HepG2 (cell line): ENCODE data around the gene MCM6. TPM values are rescaled to one million over a fixed set of nuclear protein-coding genes. Genes with fewer than 3 reads are reported as not detected.
"Not testable (repeated sequence)": the region's sequence is repeated elsewhere in the genome, so short reads cannot be mapped to it uniquely, and the experiment has no call there.

ENCODE experiments used
- ATAC-seq: fragments of 200-7000 bp; cut with Tn5 transposase; 3 replicates; pipeline ENCODE4 v1.9.1; 2020; ENCODE audit warnings: mild to moderate bottlenecking, moderate library complexity
- BruUV-seq: library from RNA; stranded (reverse); fragments of 400-500 nt; replicated peaks from 2 replicates; lab custom pipeline; 2021; lab: Mats Ljungman, UMichigan
- CTCF ChIA-PET: fragments of 300-600 bp; formaldehyde crosslinking; extraction: SDS; loops from one replicate; lab custom pipeline; 2021; ENCODE audit warnings: low total read pairs, inconsistent platforms, low intra/inter-chr PET ratio; lab: Yijun Ruan, JAX
- POLR2A ChIA-PET: fragments of 350-600 bp; sonication (Branson Sonifier 250); formaldehyde crosslinking; loops from one replicate; lab custom pipeline; 2020; ENCODE audit warnings: antibody characterized with exemption, inconsistent platforms; lab: Yijun Ruan, JAX
- DNase-seq: peaks from one replicate; pipeline ENCODE4 v3.0.0-alpha.2; 2015; ENCODE audit warnings: low spot score
- FAIRE-seq: peaks from 3 replicates; lab custom pipeline; 2011; peaks lifted over from hg19 to GRCh38; lab: Jason Lieb, UNC
- H2AFZ ChIP-seq: one replicate; pipeline ENCODE4 v1.6.1; 2011; ENCODE audit warnings: low read length, inconsistent platforms
- H3K27ac ChIP-seq: fragments of 300-600 bp; 3 replicates; pipeline ENCODE4 v1.8.0; 2011; ENCODE audit warnings: mixed run types, mild to moderate bottlenecking, mixed read lengths, low read length, inconsistent platforms; ENCODE audit not compliant: insufficient read depth; ENCODE audit errors: extremely low read length
- H3K27me3 ChIP-seq, 2 experiments: fragments of 200-600 bp in 1 of 2; 2 replicates in 1 of 2; 3 replicates in 1 of 2; pipeline versions ENCODE4 v1.6.0 to v1.8.0; 2011; ENCODE audit warnings: low read length in 2 of 2, mild to moderate bottlenecking in 2 of 2, moderate library complexity in 2 of 2, inconsistent platforms in 1 of 2; ENCODE audit not compliant: insufficient read depth in 2 of 2, control insufficient read depth in 1 of 2
- H3K36me3 ChIP-seq, 2 experiments: fragments of 200-600 bp in 1 of 2; replicated peaks in 1 of 2; 2 replicates in 1 of 2; 3 replicates in 1 of 2; pipeline versions ENCODE4 v1.5.1 to v1.8.0; 2011; ENCODE audit warnings: low read length in 2 of 2, inconsistent platforms in 1 of 2; ENCODE audit not compliant: insufficient read depth in 2 of 2, control insufficient read depth in 1 of 2
- H3K4me1 ChIP-seq: 2 replicates; pipeline ENCODE4 v1.5.1; 2012; ENCODE audit warnings: low read length, inconsistent platforms; ENCODE audit not compliant: insufficient read depth
- H3K4me2 ChIP-seq: 2 replicates; pipeline ENCODE4 v1.6.0; 2011; ENCODE audit warnings: low read depth, low read length, inconsistent platforms
- H3K4me3 ChIP-seq, 3 experiments: fragments of 200-600 bp in 1 of 3; sonication (generic), shearing (Covaris generic) in 1 of 3; replicated peaks in 1 of 3; 2 replicates each; pipeline ENCODE4 v1.5.1; 2011 to 2016; ENCODE audit warnings: low read length in 3 of 3, inconsistent platforms in 2 of 3, low read depth in 2 of 3, mild to moderate bottlenecking in 2 of 3, control low read depth in 1 of 3, mixed read lengths in 1 of 3; ENCODE audit not compliant: insufficient read depth in 1 of 3
- H3K79me2 ChIP-seq: one replicate; pipeline ENCODE4 v1.6.1; 2011; ENCODE audit warnings: low read length, inconsistent platforms; ENCODE audit not compliant: insufficient read depth
- H3K9ac ChIP-seq: 2 replicates; pipeline ENCODE4 v1.6.0; 2011; ENCODE audit warnings: mild to moderate bottlenecking, low read depth, low read length, inconsistent platforms; ENCODE audit not compliant: insufficient read depth
- H3K9me3 ChIP-seq: 2 replicates; pipeline ENCODE4 v1.5.1; 2012; ENCODE audit warnings: mild to moderate bottlenecking, low read length
- H4K20me1 ChIP-seq: 2 replicates; pipeline ENCODE4 v1.6.0; 2011; ENCODE audit warnings: inconsistent platforms, mild to moderate bottlenecking, low read length, moderate library complexity; ENCODE audit not compliant: insufficient read depth
- ATF1 ChIP-seq: IDR thresholded peaks from 2 replicates; pipeline ENCODE4 v1.6.1; 2016; ENCODE audit warnings: mild to moderate bottlenecking, control low read depth
- ATRX ChIP-seq: sonication (generic); formaldehyde crosslinking; IDR thresholded peaks from 2 replicates; pipeline ENCODE4 v1.4.0; 2020; ENCODE audit warnings: missing genetic modification reagents, borderline replicate concordance
- BCL6 ChIP-seq: IDR thresholded peaks from 2 replicates; pipeline ENCODE4 v1.6.1; 2016; ENCODE audit warnings: missing genetic modification reagents, missing compliant biosample characterization
- CHD2 ChIP-seq: IDR thresholded peaks from 2 replicates; pipeline ENCODE4 v1.6.1; 2011; ENCODE audit warnings: low read depth, low read length, improper control_type of control experiment
- EHMT2 ChIP-seq: fragments of 200-600 bp; sonication (generic); IDR thresholded peaks from 2 replicates; pipeline ENCODE4 v1.7.0; 2017; ENCODE audit warnings: antibody characterized with exemption, low read depth, low read length, borderline replicate concordance
- NFYB ChIP-seq: sonication (generic); formaldehyde crosslinking; IDR thresholded peaks from 2 replicates; pipeline ENCODE4 v1.4.0; 2020; ENCODE audit warnings: missing genetic modification reagents
- ZFAT ChIP-seq: sonication (generic); formaldehyde crosslinking; conservative IDR thresholded peaks from 2 replicates; pipeline ENCODE4 v1.8.1; 2023; ENCODE audit warnings: missing genetic modification reagents, inconsistent platforms
- ZNF530 ChIP-seq: sonication (generic); formaldehyde crosslinking; IDR thresholded peaks from 2 replicates; pipeline ENCODE4 v1.5.0; 2020; ENCODE audit warnings: low read depth, mild to moderate bottlenecking, missing genetic modification reagents
- ZNF670 ChIP-seq: sonication (generic); formaldehyde crosslinking; IDR thresholded peaks from 2 replicates; pipeline ENCODE4 v1.8.0; 2022; ENCODE audit warnings: mild to moderate bottlenecking, missing genetic modification reagents, borderline replicate concordance
- WGBS: methylation state at CpG from one replicate; pipeline ENCODE4 v1.1.6; 2017; ENCODE audit warnings: low lambda C conversion rate; 5-methylcytosine and 5-hydroxymethylcytosine counted together
- in situ Hi-C: cut with HindIII; loops from 2 replicates; pipeline ENCODE4 v1.10.0; 2017; ENCODE audit warnings: low pct_unique_long_range_greater_than_20kb; ENCODE audit not compliant: extremely low pct_ligation_motif_present
- intact Hi-C: fragments of 100-400 bp; cut with micrococcal nuclease; formaldehyde crosslinking; loops from one replicate; pipeline ENCODE4 v1.10.0; 2022; ENCODE audit not compliant: unreplicated experiment
- polyA plus RNA-seq, 8 experiments: library from polyadenylated mRNA; depleted of rRNA in 3 of 8; stranded (reverse) in 7 of 8; unstranded in 1 of 8; fragments of >200 nt; fragmentation: Illumina TruSeq in 4 of 8; extraction: Trizol in 4 of 8; gene quantifications; 2 replicates each; pipeline versions ENCODE4 v1.2.1 to v1.2.3, GENCODE V29; 2011 to 2016; ENCODE audit warnings: low read depth in 4 of 8, missing spikeins in 1 of 8, mixed read lengths in 1 of 8; ENCODE audit not compliant: insufficient read depth in 1 of 8
- total RNA-seq, 5 experiments: library from RNA; depleted of rRNA; stranded (reverse); fragments of >200 nt; fragmentation: Illumina TruSeq; extraction: Trizol; gene quantifications; 2 replicates each; pipeline ENCODE4 v1.2.3, GENCODE V29; 2016; ENCODE audit warnings: low read depth in 1 of 5
- TF ChIP-seq, protein P1 (sequence below): IDR thresholded peaks from 2 replicates; pipeline ENCODE4 v1.6.1; 2016; ENCODE audit warnings: missing genetic modification reagents, missing compliant biosample characterization

The MCM6 gene
- total and polyA plus RNA-seq, 2 of the 13 experiments (the other 11 are each of a cell fraction or from before 2014, with no cell fraction given), result 9.7 to 18.7 TPM

DNA sequence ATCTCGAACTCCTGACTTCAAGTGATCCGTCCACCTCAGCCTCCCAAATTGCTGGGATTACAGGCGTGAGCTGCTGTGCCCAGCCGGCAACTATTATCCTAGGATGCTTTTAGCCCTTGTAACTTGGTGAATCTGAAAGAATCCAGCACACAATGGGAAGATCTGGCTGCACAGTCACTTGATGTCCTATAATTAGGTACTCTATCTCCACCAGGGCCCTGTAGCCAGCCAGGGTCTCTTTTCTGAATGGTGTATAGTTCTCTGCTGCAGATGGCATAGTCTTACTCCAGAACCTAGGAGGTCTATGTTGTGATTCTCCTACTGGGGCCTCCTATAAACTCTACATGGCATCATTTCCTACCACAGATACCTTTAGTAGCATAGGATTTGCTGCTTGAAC lies 13.9 kb upstream of the MCM6 start:
- BruUV-seq, result no TSS peak

DNA sequence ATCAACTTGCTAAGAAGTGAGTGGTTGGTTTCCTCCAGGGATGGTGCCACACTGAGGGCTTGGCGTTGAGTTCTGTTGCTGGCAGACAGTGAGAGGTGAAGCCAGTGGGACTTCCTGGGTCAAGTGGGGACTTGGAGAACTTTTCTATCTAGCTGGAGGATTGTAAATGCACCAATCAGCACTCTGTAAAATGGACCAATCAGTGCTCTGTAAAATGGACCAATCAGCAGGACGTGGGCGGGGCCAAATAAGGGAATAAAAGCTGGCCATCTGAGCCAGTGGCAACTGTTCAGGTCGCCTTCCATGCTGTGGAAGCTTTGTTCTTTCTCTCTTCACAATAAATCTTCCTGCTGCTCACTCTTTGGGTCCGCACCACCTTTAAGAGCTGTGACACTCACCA lies 12.3 kb upstream of the MCM6 start:
- H4K20me1 ChIP-seq, H3K79me2 ChIP-seq, BruUV-seq, H3K36me3 ChIP-seq, FAIRE-seq, H2AFZ ChIP-seq, ATAC-seq, intact Hi-C loops, H3K4me3 ChIP-seq, H3K27ac ChIP-seq, H3K4me1 ChIP-seq, H3K9ac ChIP-seq, H3K27me3 ChIP-seq, H3K9me3 ChIP-seq, CTCF ChIA-PET, DNase-seq, H3K4me2 ChIP-seq, in situ Hi-C loops, POLR2A ChIA-PET: not testable (repeated sequence)
- WGBS, result 33% methylated on average over 5 of the region's 5 CpGs
- TF ChIP-seq NFYB (CRISPR knock-in tag), result 0 out of 2 replicates have a peak, but pooled peaks have one; percentile 27

More for the DNA sequence above, 13.9 kb upstream of the MCM6 start:
- H3K4me2 ChIP-seq, result no peak overlapping the region
- FAIRE-seq (no peak), ATAC-seq (no peak), DNase-seq (no peak)
- 44% methylated on average over 4 of the region's 4 CpGs for WGBS
- no peaks in the 10 kb centered on the region for H3K36me3 ChIP-seq
- no peak overlapping the region for H3K4me3 ChIP-seq
- TF ChIP-seq ZNF670 (CRISPR knock-in tag) (no peak), BCL6 (CRISPR knock-in tag) (no peak), EHMT2 (no peak), ZFAT (CRISPR knock-in tag) (no peak), ZNF530 (no peak), CHD2 (no peak), ATF1 (CRISPR knock-in tag) (no peak), ATRX (CRISPR knock-in tag) (no peak)
- TF ChIP-seq, protein P1, sequence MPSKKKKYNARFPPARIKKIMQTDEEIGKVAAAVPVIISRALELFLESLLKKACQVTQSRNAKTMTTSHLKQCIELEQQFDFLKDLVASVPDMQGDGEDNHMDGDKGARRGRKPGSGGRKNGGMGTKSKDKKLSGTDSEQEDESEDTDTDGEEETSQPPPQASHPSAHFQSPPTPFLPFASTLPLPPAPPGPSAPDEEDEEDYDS (CRISPR knock-in tag), result no peak
- in situ Hi-C loops, result no loop called here
- no peaks in the 10 kb centered on the region for H3K4me1 ChIP-seq
- no peak overlapping the region for H3K27ac ChIP-seq
- H3K9me3 ChIP-seq, result no peaks in the 10 kb centered on the region
- H3K9ac ChIP-seq, result no peak overlapping the region
- ChIA-PET POLR2A (no interaction called here), CTCF (no interaction called here)
- no peaks in the 10 kb centered on the region for H4K20me1 ChIP-seq
- intact Hi-C loops, result no loop called here
- H2AFZ ChIP-seq, result no peak overlapping the region
- H3K79me2 ChIP-seq, result no peaks in the 10 kb centered on the region
- peaks cover 0 to 7% of the 10 kb centered on the region in 2 experiments; a peak in 2 of 5 replicates for H3K27me3 ChIP-seq
